A549 treated with AZD2906 at 1 μM for 4 hours (cell line): ENCODE results near the gene CHCHD2. TPM values are rescaled to one million over a fixed set of nuclear protein-coding genes. Genes with fewer than 3 reads are reported as not detected.

ENCODE experiments used
- total RNA-seq: library from RNA; stranded (reverse); fragments of 200-300 nt; extraction: Qiagen RNA extraction; gene quantifications from 5 replicates; pipeline ENCODE4 v1.2.3, GENCODE V29; 2022

Gene CHCHD2
- 557 to 755 TPM (median 675 TPM) in 5 replicates for total RNA-seq

GRCh38 chr7:56106108-56107073, at the start of gene CHCHD2:
Gene CHCHD2 (minus strand): TSS chr7:56106476. CDS start chr7:56106413, 63 bp downstream.

DNA sequence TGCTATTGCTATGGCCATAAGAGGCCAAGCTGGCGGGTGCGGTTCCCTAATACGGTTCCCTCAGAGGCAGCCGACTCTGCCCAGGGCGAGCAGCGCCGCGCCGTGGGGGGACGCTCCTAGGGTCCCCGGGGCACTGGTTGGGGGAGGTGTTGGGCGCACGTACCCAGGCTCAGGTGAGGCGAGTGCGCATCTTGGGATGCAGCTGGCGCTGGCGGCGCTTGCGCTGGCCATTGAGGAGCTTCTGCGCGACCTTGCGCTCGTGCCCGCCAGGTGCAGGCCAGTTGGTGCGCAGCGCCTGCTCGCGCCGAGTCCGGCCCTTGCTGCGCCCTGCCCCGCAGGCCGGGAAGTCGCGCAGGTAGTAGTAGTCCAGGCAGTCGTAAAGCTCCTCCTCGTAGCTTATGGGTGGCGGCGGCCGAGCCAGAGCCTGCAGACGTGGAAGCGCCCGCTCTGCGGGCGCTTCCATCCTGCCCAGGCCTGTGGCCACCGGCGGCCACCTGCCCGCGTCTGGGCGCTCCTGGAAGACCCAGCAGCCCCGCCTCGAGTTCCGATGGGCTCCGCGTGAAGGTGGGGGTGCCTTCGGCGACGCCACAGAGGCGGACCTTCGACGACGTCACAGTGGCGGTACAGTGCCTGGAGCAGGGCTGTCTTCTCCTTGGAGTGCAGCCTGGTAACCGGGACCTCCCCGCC, 9.7 kb upstream of the CHCHD2 start, which contains the start of gene NUPR2:
Gene NUPR2, minus strand, starts transcription at position 566 of the 687 bp plus-strand sequence. Its CDS starts 103 bp downstream, at position 463.

GRCh38 chr7:56092789-56093531, 13.3 kb downstream of the CHCHD2 start, which contains the start of gene PHKG1:
Gene PHKG1 (minus strand): TSS chr7:56092952. CDS start chr7:56088941, 4,011 bp downstream.

GRCh38 chr7:56063882-56064625, 42.2 kb downstream of the CHCHD2 start, which contains the start of gene SUMF2:
Gene SUMF2 (plus strand): TSS chr7:56064286. CDS start chr7:56064312, 26 bp downstream.

Other genes with a start within 250 kb of the CHCHD2 start
- gene SEPTIN14, start 243.7 kb downstream of the CHCHD2 start, total RNA-seq = not detected in 5 replicates
- gene ZNF713, start 219.0 kb downstream of the CHCHD2 start, total RNA-seq = 0.46 to 1.1 TPM (median 0.80 TPM) in 5 replicates
- gene MRPS17, start 154.6 kb downstream of the CHCHD2 start, total RNA-seq = 24.1 to 28.1 TPM (median 25.8 TPM) in 5 replicates
- gene NIPSNAP2, start 141.9 kb downstream of the CHCHD2 start, total RNA-seq = 42.3 to 56.2 TPM (median 49.7 TPM) in 5 replicates
- gene PSPH, start 55.0 kb downstream of the CHCHD2 start, total RNA-seq = 19.7 to 31.0 TPM (median 23.3 TPM) in 5 replicates
- 248 to 256 TPM (median 255 TPM) in 5 replicates for gene CCT6A, start 54.7 kb downstream of the CHCHD2 start, total RNA-seq
- 108 to 125 TPM (median 109 TPM) in 5 replicates for gene SUMF2, start 42.2 kb downstream of the CHCHD2 start, total RNA-seq
- 0.31 to 0.66 TPM (median 0.54 TPM) in 5 replicates for gene PHKG1, start 13.5 kb downstream of the CHCHD2 start, total RNA-seq
- not detected in 5 replicates for gene NUPR2, start 9.9 kb upstream of the CHCHD2 start, total RNA-seq